Measurements from ENCODE around the gene ZNF654.

Gene ZNF654

GRCh38 chr3:88076712-88077111, 17.7 kb downstream of the ZNF654 start:
- Histone ChIP-seq H3K79me2 (ENCODE audit: low read length) (peaks cover 97% of the 10 kb centered on the region), H3K27ac (ENCODE audit: low read length) (no peak overlapping the region), H3K9me2 (replicated peaks; ENCODE audit: insufficient read depth, low read length) (no peaks in the 10 kb centered on the region), H3K36me3 (replicated peaks; ENCODE audit: insufficient read depth, low read length) (no peaks in the 10 kb centered on the region), H3K27me3 (replicated peaks; ENCODE audit: insufficient read depth, low read length) (no peaks in the 10 kb centered on the region), H3F3A (ENCODE audit: insufficient read depth, low read length) (no peaks in the 10 kb centered on the region), H3K4me3 (ENCODE audit: low read length) (no peak overlapping the region), H3K4me2 (ENCODE audit: low read depth, low read length) (no peak overlapping the region), H3K4me1 (ENCODE audit: low read length) (no peaks in the 10 kb centered on the region), H3K9me3 (replicated peaks; ENCODE audit: insufficient read depth, low read length) (no peaks in the 10 kb centered on the region), H4K20me1 (ENCODE audit: insufficient read depth, low read length) (no peaks in the 10 kb centered on the region), H3K9ac (ENCODE audit: low read length) (no peak overlapping the region), H2AFZ (ENCODE audit: low read length) (no peak overlapping the region)
- TF ChIP-seq EZH2phosphoT487 (IDR thresholded peaks at IDR 0.05; ENCODE audit: low read length) (no peak), EZH2 (optimal IDR thresholded peaks at IDR 0.05; ENCODE audit: low read depth, low read length) (no peak)
- TF ChIP-seq, protein P1, sequence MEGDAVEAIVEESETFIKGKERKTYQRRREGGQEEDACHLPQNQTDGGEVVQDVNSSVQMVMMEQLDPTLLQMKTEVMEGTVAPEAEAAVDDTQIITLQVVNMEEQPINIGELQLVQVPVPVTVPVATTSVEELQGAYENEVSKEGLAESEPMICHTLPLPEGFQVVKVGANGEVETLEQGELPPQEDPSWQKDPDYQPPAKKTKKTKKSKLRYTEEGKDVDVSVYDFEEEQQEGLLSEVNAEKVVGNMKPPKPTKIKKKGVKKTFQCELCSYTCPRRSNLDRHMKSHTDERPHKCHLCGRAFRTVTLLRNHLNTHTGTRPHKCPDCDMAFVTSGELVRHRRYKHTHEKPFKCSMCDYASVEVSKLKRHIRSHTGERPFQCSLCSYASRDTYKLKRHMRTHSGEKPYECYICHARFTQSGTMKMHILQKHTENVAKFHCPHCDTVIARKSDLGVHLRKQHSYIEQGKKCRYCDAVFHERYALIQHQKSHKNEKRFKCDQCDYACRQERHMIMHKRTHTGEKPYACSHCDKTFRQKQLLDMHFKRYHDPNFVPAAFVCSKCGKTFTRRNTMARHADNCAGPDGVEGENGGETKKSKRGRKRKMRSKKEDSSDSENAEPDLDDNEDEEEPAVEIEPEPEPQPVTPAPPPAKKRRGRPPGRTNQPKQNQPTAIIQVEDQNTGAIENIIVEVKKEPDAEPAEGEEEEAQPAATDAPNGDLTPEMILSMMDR (IDR thresholded peaks at IDR 0.05; ENCODE audit: low read length) = no peak
- no peak for DNase-seq

GRCh38 chr3:88078932-88079331, 19.9 kb downstream of the ZNF654 start:
- Histone ChIP-seq H3K36me3 (replicated peaks; ENCODE audit: insufficient read depth, low read length) (no peaks in the 10 kb centered on the region), H3K4me3 (ENCODE audit: low read length) (no peak overlapping the region), H3K9me2 (replicated peaks; ENCODE audit: insufficient read depth, low read length) (no peaks in the 10 kb centered on the region), H3F3A (ENCODE audit: insufficient read depth, low read length) (no peaks in the 10 kb centered on the region), H3K79me2 (ENCODE audit: low read length) (peaks cover 92% of the 10 kb centered on the region), H3K9me3 (replicated peaks; ENCODE audit: insufficient read depth, low read length) (no peaks in the 10 kb centered on the region), H3K27ac (ENCODE audit: low read length) (no peak overlapping the region), H3K4me2 (ENCODE audit: low read depth, low read length) (no peak overlapping the region), H4K20me1 (ENCODE audit: insufficient read depth, low read length) (no peaks in the 10 kb centered on the region; the same call in 1 of the 2 replicates), H2AFZ (ENCODE audit: low read length) (no peak overlapping the region), H3K4me1 (ENCODE audit: low read length) (no peaks in the 10 kb centered on the region), H3K9ac (ENCODE audit: low read length) (no peak overlapping the region), H3K27me3 (replicated peaks; ENCODE audit: insufficient read depth, low read length) (no peaks in the 10 kb centered on the region)
- no peak for TF ChIP-seq EZH2phosphoT487 (IDR thresholded peaks at IDR 0.05; ENCODE audit: low read length)
- TF ChIP-seq, protein P1 (IDR thresholded peaks at IDR 0.05; ENCODE audit: low read length) = no peak
- no peak for TF ChIP-seq EZH2 (optimal IDR thresholded peaks at IDR 0.05; ENCODE audit: low read depth, low read length)
- DNase-seq = no peak

- Histone ChIP-seq H3K4me2 (ENCODE audit: low read depth, low read length) (no peak overlapping the region), H3K27me3 (replicated peaks; ENCODE audit: insufficient read depth, low read length) (no peaks in the 10 kb centered on the region), H3K9ac (ENCODE audit: low read length) (no peak overlapping the region), H3K4me3 (ENCODE audit: low read length) (no peak overlapping the region), H3K9me3 (replicated peaks; ENCODE audit: insufficient read depth, low read length) (no peaks in the 10 kb centered on the region), H3K36me3 (replicated peaks; ENCODE audit: insufficient read depth, low read length) (peaks cover 5% of the 10 kb centered on the region; the same call in 1 of the 2 replicates), H3K9me2 (replicated peaks; ENCODE audit: insufficient read depth, low read length) (no peaks in the 10 kb centered on the region), H2AFZ (ENCODE audit: low read length) (no peak overlapping the region), H3F3A (ENCODE audit: insufficient read depth, low read length) (no peaks in the 10 kb centered on the region), H3K4me1 (ENCODE audit: low read length) (no peaks in the 10 kb centered on the region), H3K27ac (ENCODE audit: low read length) (no peak overlapping the region), H3K79me2 (ENCODE audit: low read length) (peaks cover 70% of the 10 kb centered on the region), H4K20me1 (ENCODE audit: insufficient read depth, low read length) (no peaks in the 10 kb centered on the region; the same call in 1 of the 2 replicates)
- no peak for TF ChIP-seq EZH2phosphoT487 (IDR thresholded peaks at IDR 0.05; ENCODE audit: low read length)
- TF ChIP-seq EZH2 (optimal IDR thresholded peaks at IDR 0.05; ENCODE audit: low read depth, low read length) = no peak
- no peak for DNase-seq
Measured at GRCh38 chr3:88082854-88083253, 23.8 kb downstream of the ZNF654 start.

DNA sequence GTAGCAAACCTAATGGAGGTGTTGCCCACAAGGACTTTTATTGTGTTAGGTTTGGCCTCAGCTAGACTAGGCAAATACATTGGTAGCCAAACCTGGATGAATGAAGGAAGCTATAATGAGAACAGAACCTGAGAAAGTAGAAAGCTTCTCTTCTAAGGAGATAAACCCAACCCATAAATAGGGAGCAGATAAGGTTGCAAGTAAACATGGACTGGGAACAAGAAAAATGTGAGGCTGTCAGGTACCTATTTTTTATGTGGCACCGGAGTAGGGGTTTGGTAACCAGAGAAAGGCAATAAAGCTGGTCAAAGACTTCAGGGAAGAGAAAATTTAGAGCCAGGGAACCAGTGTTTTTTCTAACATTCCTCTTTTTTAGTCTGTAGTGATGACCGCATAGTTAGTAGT, 25.0 kb downstream of the ZNF654 start:
- peaks cover 8% of the 10 kb centered on the region; the same call in 1 of the 2 replicates for H3K36me3 ChIP-seq (replicated peaks; ENCODE audit: insufficient read depth, low read length)

More for the DNA sequence above, 25.0 kb downstream of the ZNF654 start:
- no peak overlapping the region for H3K4me2 ChIP-seq (ENCODE audit: low read depth, low read length)
- no peaks in the 10 kb centered on the region; the same call in 1 of the 2 replicates for H4K20me1 ChIP-seq (ENCODE audit: insufficient read depth, low read length)
- TF ChIP-seq EZH2 (optimal IDR thresholded peaks at IDR 0.05; ENCODE audit: low read depth, low read length) (no peak), EZH2phosphoT487 (IDR thresholded peaks at IDR 0.05; ENCODE audit: low read length) (no peak)
- TF ChIP-seq, protein P1 (IDR thresholded peaks at IDR 0.05; ENCODE audit: low read length) = no peak
- no peaks in the 10 kb centered on the region for H3K9me2 ChIP-seq (replicated peaks; ENCODE audit: insufficient read depth, low read length)
- no peak overlapping the region for H3K4me3 ChIP-seq (ENCODE audit: low read length)
- H3K27ac ChIP-seq (ENCODE audit: low read length) = no peak overlapping the region
- DNase-seq = no peak
- H3K9ac ChIP-seq (ENCODE audit: low read length) = no peak overlapping the region
- H3F3A ChIP-seq (ENCODE audit: insufficient read depth, low read length) = no peaks in the 10 kb centered on the region
- peaks cover 60% of the 10 kb centered on the region for H3K79me2 ChIP-seq (ENCODE audit: low read length)
- H3K9me3 ChIP-seq (replicated peaks; ENCODE audit: insufficient read depth, low read length) = no peaks in the 10 kb centered on the region
- H2AFZ ChIP-seq (ENCODE audit: low read length) = no peak overlapping the region
- no peaks in the 10 kb centered on the region for H3K27me3 ChIP-seq (replicated peaks; ENCODE audit: insufficient read depth, low read length)
- H3K4me1 ChIP-seq (ENCODE audit: low read length) = no peaks in the 10 kb centered on the region

All from MM.1S (cell line).